Measurements from ENCODE around the gene LHFPL2. TPM values are rescaled to one million over a fixed set of nuclear protein-coding genes. Genes with fewer than 3 reads are reported as not detected.

LHFPL2 gene
- total RNA-seq, 1 donor from 2014 or later, result 35.9 TPM

GRCh38 chr5:78547183-78547582, 101.4 kb downstream of the LHFPL2 start:
- no peak for DNase-seq (ENCODE audit: low spot score)

GRCh38 chr5:78546276-78546996, 102.1 kb downstream of the LHFPL2 start:
- DNase-seq (ENCODE audit: low spot score), result no peak

GRCh38 chr5:78545406-78545805, 103.2 kb downstream of the LHFPL2 start:
- no peak for DNase-seq (ENCODE audit: low spot score)

GRCh38 chr5:78544561-78545201, 103.9 kb downstream of the LHFPL2 start:
- DNase-seq (ENCODE audit: low spot score), result no peak

- DNase-seq (ENCODE audit: low spot score), result no peak
These were observed 104.7 kb downstream of the LHFPL2 start for GRCh38 chr5:78543916-78544315.

- DNase-seq (ENCODE audit: low spot score), result no peak
These were observed 105.3 kb downstream of the LHFPL2 start for GRCh38 chr5:78543292-78543691.

GRCh38 chr5:78542321-78542840, 106.2 kb downstream of the LHFPL2 start:
- no peak for DNase-seq (ENCODE audit: low spot score)

- DNase-seq (ENCODE audit: low spot score), result no peak
These were observed 107.4 kb downstream of the LHFPL2 start for GRCh38 chr5:78541086-78541654.

GRCh38 chr5:78540335-78541085, 108.1 kb downstream of the LHFPL2 start:
- DNase-seq (ENCODE audit: low spot score), result peak; percentile 42

- DNase-seq (ENCODE audit: low spot score), result no peak
These were observed 110.2 kb downstream of the LHFPL2 start for GRCh38 chr5:78538240-78538850.

GRCh38 chr5:78537821-78538220, 110.8 kb downstream of the LHFPL2 start:
- peak; percentile 63 for DNase-seq (ENCODE audit: low spot score)

- no peak for DNase-seq (ENCODE audit: low spot score)
These were observed 111.2 kb downstream of the LHFPL2 start for GRCh38 chr5:78537411-78537810.

GRCh38 chr5:78536661-78537196, 111.8 kb downstream of the LHFPL2 start:
- no peak for DNase-seq (ENCODE audit: low spot score)

GRCh38 chr5:78534905-78535200, 113.7 kb downstream of the LHFPL2 start:
- no peak for DNase-seq (ENCODE audit: low spot score)

- peak; percentile 27 for DNase-seq (ENCODE audit: low spot score)
These were observed 114.2 kb downstream of the LHFPL2 start for GRCh38 chr5:78534148-78534904.

GRCh38 chr5:78533356-78533755, 115.2 kb downstream of the LHFPL2 start:
- no peak for DNase-seq (ENCODE audit: low spot score)

- DNase-seq (ENCODE audit: low spot score), result no peak
These were observed 118.1 kb downstream of the LHFPL2 start for GRCh38 chr5:78530342-78531096.

GRCh38 chr5:78527925-78528324, 120.6 kb downstream of the LHFPL2 start:
- peak; percentile 9 for DNase-seq (ENCODE audit: low spot score)

GRCh38 chr5:78527054-78527859, 121.3 kb downstream of the LHFPL2 start:
- DNase-seq (ENCODE audit: low spot score), result peak; percentile 97

Measured in umbilical cord (tissue), 2 donors.